Heart left ventricle (tissue), 16 donors: ENCODE data around the gene BCAR3. TPM values are rescaled to one million over a fixed set of nuclear protein-coding genes. Genes with fewer than 3 reads are reported as not detected.
"Not testable (repeated sequence)": the region's sequence is repeated elsewhere in the genome, so short reads cannot be mapped to it uniquely, and the experiment has no call there.

ENCODE experiments used
- ATAC-seq, 4 donors: fragments of 200-7000 bp; cut with Tn5 transposase; one replicate each; pipeline ENCODE4 v1.9.1; 2020 to 2022; ENCODE audit warnings: moderate library complexity in 4 of 4, mild to moderate bottlenecking in 3 of 4, moderate number of reproducible peaks in 1 of 4
- DNase-seq, 5 donors: peaks; one replicate each; pipeline ENCODE4 v3.0.0-alpha.2; 2020
- H3K27ac ChIP-seq, 12 donors: fragments of 200-600 bp; sonication (generic) in 4 of 12; one replicate each; pipeline versions ENCODE4 v1.5.0 to v1.8.0; 2016 to 2022; ENCODE audit warnings: mild to moderate bottlenecking in 2 of 12
- H3K27me3 ChIP-seq, 9 donors: fragments of 200-600 bp; sonication (generic) in 2 of 9; one replicate each; pipeline versions ENCODE4 v1.5.1 to v1.8.0; 2016 to 2022; ENCODE audit warnings: mild to moderate bottlenecking in 3 of 9
- H3K36me3 ChIP-seq, 9 donors: fragments of 200-600 bp; sonication (generic) in 2 of 9; one replicate each; pipeline versions ENCODE4 v1.5.0 to v1.8.0; 2018 to 2022; ENCODE audit warnings: mild to moderate bottlenecking in 2 of 9
- H3K4me1 ChIP-seq, 12 donors: fragments of 200-600 bp; sonication (generic) in 4 of 12; one replicate each; pipeline versions ENCODE4 v1.5.0 to v1.8.0; 2016 to 2022; ENCODE audit warnings: mild to moderate bottlenecking in 3 of 12
- H3K4me3 ChIP-seq, 12 donors: fragments of 200-600 bp; sonication (generic) in 4 of 12; one replicate each; pipeline versions ENCODE4 v1.5.0 to v1.8.0; 2017 to 2022; ENCODE audit warnings: mild to moderate bottlenecking in 9 of 12, moderate library complexity in 4 of 12
- H3K9me3 ChIP-seq, 12 donors: fragments of 200-600 bp; sonication (generic) in 4 of 12; one replicate each; pipeline versions ENCODE4 v1.5.0 to v1.8.0; 2016 to 2022; ENCODE audit warnings: mild to moderate bottlenecking in 1 of 12
- POLR2A ChIP-seq, 2 donors: fragments of 450-650 bp; IDR thresholded peaks; one replicate each; pipeline ENCODE4 v1.6.1; 2017; ENCODE audit warnings: antibody characterized with exemption in 2 of 2, mild to moderate bottlenecking in 2 of 2, moderate library complexity in 2 of 2
- WGBS, 4 donors: extraction: QIAGEN DNeasy Blood & Tissue Kit in 2 of 4; methylation state at CpG; one replicate each; pipeline versions ENCODE4 v1.1.5 to v1.1.7; 2013 to 2018; 5-methylcytosine and 5-hydroxymethylcytosine counted together
- intact Hi-C, 10 donors: fragments of 100-400 bp; cut with DNase I; formaldehyde crosslinking; loops; one replicate each; pipeline versions ENCODE4 v1.11.1 to v1.14.2; 2022
- polyA plus RNA-seq, 2 donors: library from polyadenylated mRNA; stranded (reverse); fragments of 200-250 nt; gene quantifications; one replicate each; pipeline ENCODE4 v1.2.3, GENCODE V29; 2013
- total RNA-seq, 9 donors: library from RNA; depleted of rRNA in 2 of 9; stranded (reverse); fragments of >200 nt in 2 of 9; fragmentation: NEBNext Ultra II Directional in 3 of 9; extraction: Animal tissue kit (Norgen Biotek cat#: 25700) in 3 of 9; gene quantifications; one replicate each; pipeline versions ENCODE4 v1.1.0 to v1.2.4, GENCODE V29; 2016 to 2023
- TF ChIP-seq, protein P1 (sequence below), 12 donors: fragments of 200-600 bp; sonication (generic) in 4 of 12; IDR thresholded peaks; one replicate each; pipeline versions ENCODE4 v1.5.0 to v1.8.0; 2018 to 2022; ENCODE audit warnings: antibody characterized with exemption in 12 of 12, mild to moderate bottlenecking in 5 of 12
- donor health status: ischemic (EF 13 %, LVEDD 7.1; RV severe dilation, severe dysfunction).
- donor health status: healthy with polysubstance abuse.
- donor health status: DM: no; HTN: yes; CAD: no.
- donor health status: DM: no; HTN: no; CAD: no.
- donor health status: ischemic (EF 25% LVEDD 6.9; RV normal size, moderate dysfunction).
- donor health status: ischemic (EF 25% LVEDD 5.7; RV mildly dilated, moderate dysfunction).
- donor health status: healthy.
- donor health status: DM: yes; HTN: yes; CAD: no.
- donor health status: ischemic (EF 35%, LVEDD 5.7; RV mildly dilated, moderate dysfunction).
- donor health status: nonischemic (EF 11% LVEDD 7.7; RV severe dilation, severe dysfunction).
- donor health status: DM: yes; HTN: yes; CAD: no.
- donor health status: PGD.
- donor health status: ischemic (EF 29% LVEDD 5.4; RV normal size, mild dysfunction).
- donor health status: nonischemic (EF 23%, LVEDD 6.1; RV moderate dilation, normal function).

The BCAR3 gene
- total and polyA plus RNA-seq, 11 donors: 6.4 to 25.0 (median 12.9) TPM

- H3K4me1 ChIP-seq: peaks cover 0 to 79% (median 55%) of the 10 kb centered on the region in 12 donors
- no peak for DNase-seq
- no peak for TF ChIP-seq POLR2A (IDR thresholded peaks at IDR 0.05)
- TF ChIP-seq, protein P1, sequence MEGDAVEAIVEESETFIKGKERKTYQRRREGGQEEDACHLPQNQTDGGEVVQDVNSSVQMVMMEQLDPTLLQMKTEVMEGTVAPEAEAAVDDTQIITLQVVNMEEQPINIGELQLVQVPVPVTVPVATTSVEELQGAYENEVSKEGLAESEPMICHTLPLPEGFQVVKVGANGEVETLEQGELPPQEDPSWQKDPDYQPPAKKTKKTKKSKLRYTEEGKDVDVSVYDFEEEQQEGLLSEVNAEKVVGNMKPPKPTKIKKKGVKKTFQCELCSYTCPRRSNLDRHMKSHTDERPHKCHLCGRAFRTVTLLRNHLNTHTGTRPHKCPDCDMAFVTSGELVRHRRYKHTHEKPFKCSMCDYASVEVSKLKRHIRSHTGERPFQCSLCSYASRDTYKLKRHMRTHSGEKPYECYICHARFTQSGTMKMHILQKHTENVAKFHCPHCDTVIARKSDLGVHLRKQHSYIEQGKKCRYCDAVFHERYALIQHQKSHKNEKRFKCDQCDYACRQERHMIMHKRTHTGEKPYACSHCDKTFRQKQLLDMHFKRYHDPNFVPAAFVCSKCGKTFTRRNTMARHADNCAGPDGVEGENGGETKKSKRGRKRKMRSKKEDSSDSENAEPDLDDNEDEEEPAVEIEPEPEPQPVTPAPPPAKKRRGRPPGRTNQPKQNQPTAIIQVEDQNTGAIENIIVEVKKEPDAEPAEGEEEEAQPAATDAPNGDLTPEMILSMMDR (IDR thresholded peaks at IDR 0.05): no peak
- no peak overlapping the region for H3K4me3 ChIP-seq
- WGBS, 4 donors: 61 to 82% (median 70%) methylated on average over 7 of the region's 7 CpGs
- H3K36me3 ChIP-seq: peaks cover 0 to 22% (median 0%) of the 10 kb centered on the region in 9 donors
- no peaks in the 10 kb centered on the region for H3K27me3 ChIP-seq
- intact Hi-C loops: no loop called here
- no peaks in the 10 kb centered on the region for H3K9me3 ChIP-seq
- peak overlapping the region in 6 of 12 donors; percentile 12 to 62 (median 22) for H3K27ac ChIP-seq
- ATAC-seq: no peak
Observed at GRCh38 chr1:93662481-93663207, 19.0 kb downstream of the BCAR3 start.

GRCh38 chr1:93661829-93662474 lies 19.7 kb downstream of the BCAR3 start:
- Histone ChIP-seq H3K4me1 (peaks cover 0 to 74% (median 51%) of the 10 kb centered on the region in 12 donors), H3K27ac (peak overlapping the region in 8 of 12 donors; percentile 6 to 62 (median 19)), H3K9me3 (no peaks in the 10 kb centered on the region), H3K36me3 (peaks cover 0 to 20% (median 0%) of the 10 kb centered on the region in 9 donors), H3K4me3 (no peak overlapping the region), H3K27me3 (no peaks in the 10 kb centered on the region)
- 64 to 78% (median 73%) methylated on average over 7 of the region's 7 CpGs for WGBS, 4 donors
- DNase-seq (no peak), ATAC-seq (no peak)
- TF ChIP-seq, protein P1 (IDR thresholded peaks at IDR 0.05): no peak
- TF ChIP-seq POLR2A (IDR thresholded peaks at IDR 0.05): no peak
- intact Hi-C loops: no loop called here

DNA sequence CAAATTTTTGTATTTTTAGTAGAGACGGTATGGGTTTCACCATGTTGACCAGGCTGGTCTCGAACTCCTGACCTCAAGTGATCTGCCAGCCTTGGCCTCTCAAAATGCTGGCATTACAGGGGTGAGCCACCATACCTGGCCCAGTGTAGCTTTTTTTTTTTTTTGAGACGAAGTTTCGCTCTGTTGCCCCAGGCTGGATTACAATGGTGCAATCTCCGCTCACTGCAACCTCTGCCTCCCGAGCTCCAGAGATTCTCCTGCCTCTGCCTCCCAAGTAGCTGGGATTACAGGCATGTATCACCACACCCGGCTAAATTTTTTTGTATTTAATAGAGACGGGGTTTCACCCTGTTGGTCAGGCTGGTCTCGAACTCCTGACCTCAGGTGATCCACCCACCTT lies 20.3 kb downstream of the BCAR3 start:
- DNase-seq, ATAC-seq, H3K4me3 ChIP-seq, intact Hi-C loops, H3K27me3 ChIP-seq, H3K9me3 ChIP-seq: not testable (repeated sequence)
- Histone ChIP-seq H3K27ac (peak overlapping the region in 3 of 12 donors; percentile 12 to 62 (median 40)), H3K4me1 (peaks cover 0 to 68% (median 45%) of the 10 kb centered on the region in 12 donors), H3K36me3 (peaks cover 0 to 14% (median 0%) of the 10 kb centered on the region in 9 donors)
- WGBS, 4 donors: 95 to 98% (median 97%) methylated on average over 9 of the region's 9 CpGs

GRCh38 chr1:93659822-93660503 lies 21.7 kb downstream of the BCAR3 start:
- ATAC-seq (peak; percentile 52 to 65 (median 54)), DNase-seq (peak in 4 of 5 donors; percentile 37 to 55 (median 39))
- Histone ChIP-seq H3K36me3 (peaks cover 0 to 14% (median 0%) of the 10 kb centered on the region in 9 donors), H3K4me1 (peaks cover 0 to 58% (median 38%) of the 10 kb centered on the region in 12 donors), H3K27me3 (no peaks in the 10 kb centered on the region), H3K27ac (peak overlapping the region in 2 of 12 donors; percentile 15 to 37), H3K4me3 (no peak overlapping the region), H3K9me3 (no peaks in the 10 kb centered on the region)
- intact Hi-C loops: no loop called here
- TF ChIP-seq, protein P1 (IDR thresholded peaks at IDR 0.05): no peak
- TF ChIP-seq POLR2A (IDR thresholded peaks at IDR 0.05): no peak
- WGBS, 4 donors: 61 to 77% (median 71%) methylated on average over 9 of the region's 9 CpGs
